ENCODE measurements around the gene DSN1. TPM values are rescaled to one million over a fixed set of nuclear protein-coding genes. Genes with fewer than 3 reads are reported as not detected.

The DSN1 gene
- total and polyA plus RNA-seq, 9 of the 15 experiments (the other 6 are each of a cell fraction or from before 2014, with no cell fraction given) = 23.3 to 45.3 (median 31.1) TPM

- no TSS peak for BruUV-seq (replicated peaks)
- intact Hi-C loops (cut with micrococcal nuclease) = no loop called here
Measured at GRCh38 chr20:36818861-36819260, 45.3 kb upstream of the DSN1 start.

More at GRCh38 chr20:36818861-36819260, 45.3 kb upstream of the DSN1 start:
- 57% methylated on average over 4 of the region's 4 CpGs for WGBS (ENCODE audit: insufficient coverage, low coverage, missing lambda C conversion rate)
- Histone ChIP-seq H4K20me1 (replicated peaks; ENCODE audit: control insufficient read depth, insufficient read depth, low read length) (0 out of 2 replicates have a peak, but pooled peaks cover 2% of the 10 kb centered on the region), H3K4me2 (ENCODE audit: insufficient read depth, low read length) (no peak overlapping the region), H3K4me1 (replicated peaks in 1 of 2; ENCODE audit: control insufficient read depth in 2 of 2, insufficient read depth in 2 of 2, low read length in 2 of 2) (peaks cover 8 to 17% of the 10 kb centered on the region in 2 experiments; a peak in 4 of 5 replicates), H2AFZ (ENCODE audit: low read depth, low read length) (no peak overlapping the region), H3K9ac (ENCODE audit: insufficient read depth in 1 of 2, low read depth in 2 of 2, low read length in 2 of 2) (no peak overlapping the region), H3K36me3 (ENCODE audit: control insufficient read depth, insufficient read depth, low read length) (peaks cover 71% of the 10 kb centered on the region; the same call in 2 of the 3 replicates), H3K9me1 (ENCODE audit: control insufficient read depth, insufficient read depth, low read length) (no peaks in the 10 kb centered on the region), H3K27ac (ENCODE audit: extremely low read depth, low read depth, low read length) (no peak overlapping the region), H3K27me3 (ENCODE audit: control insufficient read depth in 2 of 2, insufficient read depth in 2 of 2, low read length in 2 of 2) (no peaks in the 10 kb centered on the region), H3K4me3 (no peak overlapping the region), H3K79me2 (ENCODE audit: control insufficient read depth, insufficient read depth, low read length) (no peaks in the 10 kb centered on the region), H3K9me3 (replicated peaks; ENCODE audit: control insufficient read depth, insufficient read depth, low read depth, low read length) (no peaks in the 10 kb centered on the region)
- TF ChIP-seq, protein P1, sequence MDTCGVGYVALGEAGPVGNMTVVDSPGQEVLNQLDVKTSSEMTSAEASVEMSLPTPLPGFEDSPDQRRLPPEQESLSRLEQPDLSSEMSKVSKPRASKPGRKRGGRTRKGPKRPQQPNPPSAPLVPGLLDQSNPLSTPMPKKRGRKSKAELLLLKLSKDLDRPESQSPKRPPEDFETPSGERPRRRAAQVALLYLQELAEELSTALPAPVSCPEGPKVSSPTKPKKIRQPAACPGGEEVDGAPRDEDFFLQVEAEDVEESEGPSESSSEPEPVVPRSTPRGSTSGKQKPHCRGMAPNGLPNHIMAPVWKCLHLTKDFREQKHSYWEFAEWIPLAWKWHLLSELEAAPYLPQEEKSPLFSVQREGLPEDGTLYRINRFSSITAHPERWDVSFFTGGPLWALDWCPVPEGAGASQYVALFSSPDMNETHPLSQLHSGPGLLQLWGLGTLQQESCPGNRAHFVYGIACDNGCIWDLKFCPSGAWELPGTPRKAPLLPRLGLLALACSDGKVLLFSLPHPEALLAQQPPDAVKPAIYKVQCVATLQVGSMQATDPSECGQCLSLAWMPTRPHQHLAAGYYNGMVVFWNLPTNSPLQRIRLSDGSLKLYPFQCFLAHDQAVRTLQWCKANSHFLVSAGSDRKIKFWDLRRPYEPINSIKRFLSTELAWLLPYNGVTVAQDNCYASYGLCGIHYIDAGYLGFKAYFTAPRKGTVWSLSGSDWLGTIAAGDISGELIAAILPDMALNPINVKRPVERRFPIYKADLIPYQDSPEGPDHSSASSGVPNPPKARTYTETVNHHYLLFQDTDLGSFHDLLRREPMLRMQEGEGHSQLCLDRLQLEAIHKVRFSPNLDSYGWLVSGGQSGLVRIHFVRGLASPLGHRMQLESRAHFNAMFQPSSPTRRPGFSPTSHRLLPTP (IDR thresholded peaks at IDR 0.05; ENCODE audit: borderline replicate concordance, extremely low read depth, insufficient read length) = no peak
- TF ChIP-seq, protein P2, sequence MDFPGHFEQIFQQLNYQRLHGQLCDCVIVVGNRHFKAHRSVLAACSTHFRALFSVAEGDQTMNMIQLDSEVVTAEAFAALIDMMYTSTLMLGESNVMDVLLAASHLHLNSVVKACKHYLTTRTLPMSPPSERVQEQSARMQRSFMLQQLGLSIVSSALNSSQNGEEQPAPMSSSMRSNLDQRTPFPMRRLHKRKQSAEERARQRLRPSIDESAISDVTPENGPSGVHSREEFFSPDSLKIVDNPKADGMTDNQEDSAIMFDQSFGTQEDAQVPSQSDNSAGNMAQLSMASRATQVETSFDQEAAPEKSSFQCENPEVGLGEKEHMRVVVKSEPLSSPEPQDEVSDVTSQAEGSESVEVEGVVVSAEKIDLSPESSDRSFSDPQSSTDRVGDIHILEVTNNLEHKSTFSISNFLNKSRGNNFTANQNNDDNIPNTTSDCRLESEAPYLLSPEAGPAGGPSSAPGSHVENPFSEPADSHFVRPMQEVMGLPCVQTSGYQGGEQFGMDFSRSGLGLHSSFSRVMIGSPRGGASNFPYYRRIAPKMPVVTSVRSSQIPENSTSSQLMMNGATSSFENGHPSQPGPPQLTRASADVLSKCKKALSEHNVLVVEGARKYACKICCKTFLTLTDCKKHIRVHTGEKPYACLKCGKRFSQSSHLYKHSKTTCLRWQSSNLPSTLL (IDR thresholded peaks at IDR 0.05) = no peak
- TF ChIP-seq NFXL1 (CRISPR knock-in tag; IDR thresholded peaks at IDR 0.05) (no peak), NFIC (IDR thresholded peaks at IDR 0.05) (peak; percentile 83)
- ATAC-seq = no peak
- in situ Hi-C loops (cut with MboI) = no loop called here
- CTCF ChIA-PET (ENCODE audit: low intra/inter-chr PET ratio) = no interaction called here
- FAIRE-seq = no peak
- DNase-seq (ENCODE audit: extremely low read depth in 1 of 4, low spot score in 3 of 4) = no peak
- POLR2A ChIA-PET = no interaction called here

Data from K562 (cell line).